CD14-positive monocyte (primary cell): ENCODE data around the gene PHC1. TPM values are rescaled to one million over a fixed set of nuclear protein-coding genes. Genes with fewer than 3 reads are reported as not detected.

ENCODE experiments used
- DNase-seq, 3 donors: peaks; one replicate each; pipeline ENCODE4 v3.0.0-alpha.2; 2011 to 2022
- H2AFZ ChIP-seq: 2 replicates; pipeline ENCODE4 v1.6.0; 2012; ENCODE audit warnings: mild to moderate bottlenecking, low read depth, low read length, inconsistent platforms; ENCODE audit not compliant: insufficient read depth, poor library complexity, severe bottlenecking
- H3K27ac ChIP-seq, 2 donors: 1 replicate in 1 of 2; 2 replicates in 1 of 2; pipeline ENCODE4 v1.5.1; 2012 to 2013; ENCODE audit warnings: low read length in 2 of 2, control low read depth in 1 of 2, inconsistent platforms in 1 of 2, low read depth in 1 of 2, mild to moderate bottlenecking in 1 of 2
- H3K27me3 ChIP-seq, 2 donors: one replicate each; pipeline versions ENCODE4 v1.6.0 to v1.6.1; 2011 to 2013; ENCODE audit warnings: low read length in 2 of 2; ENCODE audit not compliant: control insufficient read depth in 2 of 2, insufficient read depth in 2 of 2
- H3K36me3 ChIP-seq, 2 donors: replicated peaks in 1 of 2; 1 replicate in 1 of 2; 2 replicates in 1 of 2; pipeline versions ENCODE4 v1.5.1 to v1.6.1; 2012 to 2013; ENCODE audit warnings: low read length in 2 of 2, control low read depth in 1 of 2, inconsistent platforms in 1 of 2, mild to moderate bottlenecking in 1 of 2; ENCODE audit not compliant: insufficient read depth in 2 of 2, control insufficient read depth in 1 of 2
- H3K4me1 ChIP-seq, 2 donors: 1 replicate in 1 of 2; 2 replicates in 1 of 2; pipeline versions ENCODE4 v1.5.1 to v1.6.1; 2012 to 2013; ENCODE audit warnings: low read length in 2 of 2, control low read depth in 1 of 2, inconsistent platforms in 1 of 2, mild to moderate bottlenecking in 1 of 2, moderate library complexity in 1 of 2; ENCODE audit not compliant: insufficient read depth in 2 of 2, control insufficient read depth in 1 of 2
- H3K4me2 ChIP-seq: replicated peaks from 2 replicates; pipeline ENCODE3; 2012; ENCODE audit warnings: low read length, moderate library complexity, mild to moderate bottlenecking; ENCODE audit not compliant: poor library complexity, severe bottlenecking; ENCODE audit errors: extremely low read depth
- H3K4me3 ChIP-seq, 3 experiments: fragments of 200-600 bp in 1 of 3; sonication (generic) in 1 of 3; replicated peaks in 1 of 3; 1 replicate in 2 of 3; 2 replicates in 1 of 3; pipeline ENCODE4 v1.5.1; 2011 to 2013; ENCODE audit warnings: low read length in 3 of 3, mild to moderate bottlenecking in 3 of 3, control low read depth in 2 of 3, low read depth in 2 of 3, inconsistent platforms in 1 of 3, moderate library complexity in 1 of 3
- H3K79me2 ChIP-seq: 2 replicates; pipeline ENCODE4 v1.6.0; 2012; ENCODE audit warnings: mild to moderate bottlenecking, control low read depth, inconsistent platforms, low read length, moderate library complexity; ENCODE audit not compliant: insufficient read depth
- H3K9ac ChIP-seq: 2 replicates; pipeline ENCODE4 v1.6.0; 2017; ENCODE audit warnings: low read length, mild to moderate bottlenecking; ENCODE audit not compliant: insufficient read depth, poor library complexity, severe bottlenecking
- H3K9me3 ChIP-seq, 2 donors: replicated peaks in 1 of 2; 1 replicate in 1 of 2; 2 replicates in 1 of 2; pipeline versions ENCODE4 v1.5.1 to v1.6.1; 2012 to 2013; ENCODE audit warnings: low read length in 2 of 2, control low read depth in 1 of 2; ENCODE audit not compliant: control insufficient read depth in 1 of 2, insufficient read depth in 1 of 2
- H4K20me1 ChIP-seq: 2 replicates; pipeline ENCODE4 v1.6.0; 2012; ENCODE audit warnings: mild to moderate bottlenecking, low read length, control low read depth, moderate library complexity; ENCODE audit not compliant: insufficient read depth
- H3K27ac Mint-ChIP-seq, 7 donors: one replicate each; pipeline ENCODE4 v1.8.0; 2020; ENCODE audit warnings: mild to moderate bottlenecking in 7 of 7, mixed read lengths in 7 of 7, moderate library complexity in 6 of 7, inconsistent platforms in 2 of 7
- H3K27me3 Mint-ChIP-seq, 3 donors: one replicate each; pipeline ENCODE4 v1.8.0; 2021 to 2022; ENCODE audit warnings: low read depth in 3 of 3, mild to moderate bottlenecking in 3 of 3, mixed read lengths in 3 of 3, moderate library complexity in 3 of 3, inconsistent platforms in 1 of 3
- H3K36me3 Mint-ChIP-seq, 2 donors: one replicate each; pipeline ENCODE4 v1.8.0; 2020; ENCODE audit warnings: mixed read lengths in 2 of 2, inconsistent platforms in 1 of 2, mild to moderate bottlenecking in 1 of 2
- H3K4me1 Mint-ChIP-seq: one replicate; pipeline ENCODE4 v1.8.0; 2020; ENCODE audit warnings: mild to moderate bottlenecking, mixed read lengths
- H3K4me3 Mint-ChIP-seq, 2 donors: one replicate each; pipeline ENCODE4 v1.8.0; 2020; ENCODE audit warnings: mild to moderate bottlenecking in 2 of 2, mixed read lengths in 2 of 2, moderate library complexity in 1 of 2
- H3K9me3 Mint-ChIP-seq, 7 donors: one replicate each; pipeline ENCODE4 v1.8.0; 2020 to 2022; ENCODE audit warnings: mixed read lengths in 7 of 7, mild to moderate bottlenecking in 6 of 7, moderate library complexity in 6 of 7, inconsistent platforms in 2 of 7
- WGBS: methylation state at CpG from one replicate; pipeline ENCODE4 v1.1.5; 2013; ENCODE audit warnings: missing lambda C conversion rate; ENCODE audit not compliant: insufficient coverage; 5-methylcytosine and 5-hydroxymethylcytosine counted together
- intact Hi-C, 2 donors: fragments of 100-400 bp; cut with micrococcal nuclease; formaldehyde crosslinking; loops; one replicate each; pipeline versions ENCODE4 v1.15.0 to v1.15.1; 2023
- polyA plus RNA-seq, 3 donors: library from polyadenylated mRNA; depleted of rRNA in 1 of 3; unstranded in 2 of 3; stranded (reverse) in 1 of 3; fragments of 300-500 nt in 2 of 3; fragments of >200 nt in 1 of 3; fragmentation: Illumina TruSeq in 2 of 3; gene quantifications; 1 replicate in 2 of 3; 2 replicates in 1 of 3; pipeline ENCODE4 v1.2.3, GENCODE V29; 2012 to 2021
- TF ChIP-seq, protein P1 (sequence below): fragments of 200-600 bp; IDR thresholded peaks from one replicate; pipeline ENCODE4 v1.8.0; 2022; ENCODE audit warnings: antibody characterized with exemption, mild to moderate bottlenecking

Gene PHC1
- polyA plus RNA-seq, 3 donors, result 0.58 to 19.3 (median 1.4) TPM

DNA sequence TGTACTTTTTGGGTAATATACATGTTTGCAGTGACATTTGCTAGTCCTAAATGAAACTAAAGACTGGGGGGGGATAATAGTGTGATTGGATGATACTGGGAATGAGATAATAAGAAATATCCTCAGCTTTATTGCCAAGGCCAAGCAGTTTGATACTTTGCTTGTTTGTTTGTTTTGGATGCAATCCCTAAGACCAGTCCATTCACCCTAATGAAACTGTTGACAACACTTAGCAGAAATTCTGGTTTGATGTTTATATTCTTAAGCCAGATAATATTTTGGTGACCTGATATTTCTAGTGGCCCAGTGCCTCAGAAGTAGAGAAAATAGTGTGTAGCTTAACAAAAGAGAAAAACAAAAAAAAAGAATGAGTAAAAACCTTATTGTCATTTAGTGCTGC lies 1.8 kb downstream of the PHC1 start:
- H3K4me2 ChIP-seq, result no peak overlapping the region
- no peak for DNase-seq
- H3K4me3 ChIP-seq, result no peak overlapping the region
- no peak overlapping the region for H3K9ac ChIP-seq
- H3K36me3 Mint-ChIP-seq, result no peaks in the 10 kb centered on the region
- no peak overlapping the region for H3K4me3 Mint-ChIP-seq
- H4K20me1 ChIP-seq, result no peaks in the 10 kb centered on the region
- peaks cover 0 to 5% of the 10 kb centered on the region in 2 donors for H3K27me3 ChIP-seq
- TF ChIP-seq, protein P1, sequence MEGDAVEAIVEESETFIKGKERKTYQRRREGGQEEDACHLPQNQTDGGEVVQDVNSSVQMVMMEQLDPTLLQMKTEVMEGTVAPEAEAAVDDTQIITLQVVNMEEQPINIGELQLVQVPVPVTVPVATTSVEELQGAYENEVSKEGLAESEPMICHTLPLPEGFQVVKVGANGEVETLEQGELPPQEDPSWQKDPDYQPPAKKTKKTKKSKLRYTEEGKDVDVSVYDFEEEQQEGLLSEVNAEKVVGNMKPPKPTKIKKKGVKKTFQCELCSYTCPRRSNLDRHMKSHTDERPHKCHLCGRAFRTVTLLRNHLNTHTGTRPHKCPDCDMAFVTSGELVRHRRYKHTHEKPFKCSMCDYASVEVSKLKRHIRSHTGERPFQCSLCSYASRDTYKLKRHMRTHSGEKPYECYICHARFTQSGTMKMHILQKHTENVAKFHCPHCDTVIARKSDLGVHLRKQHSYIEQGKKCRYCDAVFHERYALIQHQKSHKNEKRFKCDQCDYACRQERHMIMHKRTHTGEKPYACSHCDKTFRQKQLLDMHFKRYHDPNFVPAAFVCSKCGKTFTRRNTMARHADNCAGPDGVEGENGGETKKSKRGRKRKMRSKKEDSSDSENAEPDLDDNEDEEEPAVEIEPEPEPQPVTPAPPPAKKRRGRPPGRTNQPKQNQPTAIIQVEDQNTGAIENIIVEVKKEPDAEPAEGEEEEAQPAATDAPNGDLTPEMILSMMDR, result no peak
- no peak overlapping the region for H3K27ac ChIP-seq
- no peak overlapping the region for H2AFZ ChIP-seq
- no peaks in the 10 kb centered on the region for H3K9me3 ChIP-seq
- no peak overlapping the region for H3K27ac Mint-ChIP-seq
- peaks cover 12 to 19% of the 10 kb centered on the region in 2 donors for H3K4me1 ChIP-seq
- no peaks in the 10 kb centered on the region for H3K79me2 ChIP-seq
- peaks cover 8% of the 10 kb centered on the region for H3K4me1 Mint-ChIP-seq
- intact Hi-C loops, result no loop called here
- no peaks in the 10 kb centered on the region for H3K9me3 Mint-ChIP-seq
- H3K36me3 ChIP-seq, result no peaks in the 10 kb centered on the region
- peaks cover 0 to 2% (median 2%) of the 10 kb centered on the region in 3 donors for H3K27me3 Mint-ChIP-seq

- Histone ChIP-seq H3K9ac (no peak overlapping the region), H3K4me1 (peaks cover 12 to 19% of the 10 kb centered on the region in 2 donors), H3K27ac (no peak overlapping the region), H3K79me2 (no peaks in the 10 kb centered on the region), H3K36me3 (no peaks in the 10 kb centered on the region), H4K20me1 (no peaks in the 10 kb centered on the region), H3K4me3 (no peak overlapping the region), H2AFZ (no peak overlapping the region), H3K9me3 (no peaks in the 10 kb centered on the region), H3K27me3 (peaks cover 0 to 5% of the 10 kb centered on the region in 2 donors), H3K4me2 (no peak overlapping the region)
- no peak overlapping the region for H3K4me3 Mint-ChIP-seq
- intact Hi-C loops, result no loop called here
- no peak for DNase-seq
- TF ChIP-seq, protein P1, result no peak
- H3K4me1 Mint-ChIP-seq, result peaks cover 8% of the 10 kb centered on the region
- no peak overlapping the region for H3K27ac Mint-ChIP-seq
- H3K27me3 Mint-ChIP-seq, result peaks cover 0 to 2% (median 2%) of the 10 kb centered on the region in 3 donors
- H3K36me3 Mint-ChIP-seq, result peaks cover 0 to 3% of the 10 kb centered on the region in 2 donors
- WGBS, result 94% methylated on average over 2 of the region's 3 CpGs
- H3K9me3 Mint-ChIP-seq, result no peaks in the 10 kb centered on the region
Observed at GRCh38 chr12:8917031-8917430, 2.7 kb downstream of the PHC1 start.
